Heart left ventricle (tissue), 13 donors: ENCODE measurements around the gene SLC22A15.

Experiments
- POLR2A ChIP-seq, 2 donors: fragments of 450-650 bp; IDR thresholded peaks; one replicate each; pipeline ENCODE4 v1.6.1; 2017; ENCODE audit warnings: antibody characterized with exemption in 2 of 2, mild to moderate bottlenecking in 2 of 2, moderate library complexity in 2 of 2
- TF ChIP-seq, protein P1 (sequence below), 12 donors: fragments of 200-600 bp; sonication (generic) in 4 of 12; IDR thresholded peaks; one replicate each; pipeline versions ENCODE4 v1.5.0 to v1.8.0; 2018 to 2022; ENCODE audit warnings: antibody characterized with exemption in 12 of 12, mild to moderate bottlenecking in 5 of 12
- donor health status: ischemic (EF 13 %, LVEDD 7.1; RV severe dilation, severe dysfunction).
- donor health status: DM: no; HTN: yes; CAD: no.
- donor health status: DM: no; HTN: no; CAD: no.
- donor health status: ischemic (EF 25% LVEDD 6.9; RV normal size, moderate dysfunction).
- donor health status: ischemic (EF 25% LVEDD 5.7; RV mildly dilated, moderate dysfunction).
- donor health status: ischemic (EF 35%, LVEDD 5.7; RV mildly dilated, moderate dysfunction).
- donor health status: nonischemic (EF 11% LVEDD 7.7; RV severe dilation, severe dysfunction).
- donor health status: DM: yes; HTN: yes; CAD: no.
- donor health status: PGD.
- donor health status: ischemic (EF 29% LVEDD 5.4; RV normal size, mild dysfunction).
- donor health status: nonischemic (EF 23%, LVEDD 6.1; RV moderate dilation, normal function).

GRCh38 chr1:115978292-115978941 lies 2.1 kb downstream of the SLC22A15 start:
- TF ChIP-seq, protein P1, sequence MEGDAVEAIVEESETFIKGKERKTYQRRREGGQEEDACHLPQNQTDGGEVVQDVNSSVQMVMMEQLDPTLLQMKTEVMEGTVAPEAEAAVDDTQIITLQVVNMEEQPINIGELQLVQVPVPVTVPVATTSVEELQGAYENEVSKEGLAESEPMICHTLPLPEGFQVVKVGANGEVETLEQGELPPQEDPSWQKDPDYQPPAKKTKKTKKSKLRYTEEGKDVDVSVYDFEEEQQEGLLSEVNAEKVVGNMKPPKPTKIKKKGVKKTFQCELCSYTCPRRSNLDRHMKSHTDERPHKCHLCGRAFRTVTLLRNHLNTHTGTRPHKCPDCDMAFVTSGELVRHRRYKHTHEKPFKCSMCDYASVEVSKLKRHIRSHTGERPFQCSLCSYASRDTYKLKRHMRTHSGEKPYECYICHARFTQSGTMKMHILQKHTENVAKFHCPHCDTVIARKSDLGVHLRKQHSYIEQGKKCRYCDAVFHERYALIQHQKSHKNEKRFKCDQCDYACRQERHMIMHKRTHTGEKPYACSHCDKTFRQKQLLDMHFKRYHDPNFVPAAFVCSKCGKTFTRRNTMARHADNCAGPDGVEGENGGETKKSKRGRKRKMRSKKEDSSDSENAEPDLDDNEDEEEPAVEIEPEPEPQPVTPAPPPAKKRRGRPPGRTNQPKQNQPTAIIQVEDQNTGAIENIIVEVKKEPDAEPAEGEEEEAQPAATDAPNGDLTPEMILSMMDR (IDR thresholded peaks at IDR 0.05), result no peak
- TF ChIP-seq POLR2A (IDR thresholded peaks at IDR 0.05), result no peak
